K562 (cell line): Measurements from ENCODE around the gene KCNAB1. TPM values are rescaled to one million over a fixed set of nuclear protein-coding genes. Genes with fewer than 3 reads are reported as not detected.

Source experiments
- CBX8 ChIP-seq: fragments of 200-600 bp; sonication (generic); IDR thresholded peaks from 2 replicates; pipeline ENCODE4 v1.6.1; 2012; ENCODE audit warnings: borderline replicate concordance, mixed run types, low read depth, mild to moderate bottlenecking, moderate library complexity, mixed read lengths, low read length, control low read depth, inconsistent platforms; ENCODE audit not compliant: poor library complexity, severe bottlenecking; ENCODE audit errors: extremely low read depth
- CEBPG ChIP-seq, 3 experiments: fragments of 200-800 bp in 1 of 3; sonication (Bioruptor generic) in 1 of 3; sonication (generic) in 1 of 3; formaldehyde crosslinking in 1 of 3; IDR thresholded peaks in 2 of 3; conservative IDR thresholded peaks in 1 of 3; 2 replicates each; pipeline versions ENCODE4 v1.6.1 to v1.8.0; 2016 to 2022; ENCODE audit warnings: missing compliant biosample characterization in 2 of 3, missing genetic modification characterization in 2 of 3, mild to moderate bottlenecking in 1 of 3, missing genetic modification reagents in 1 of 3
- E2F5 ChIP-seq: sonication (generic); formaldehyde crosslinking; IDR thresholded peaks from 2 replicates; pipeline ENCODE4 v1.8.0; 2022; ENCODE audit warnings: mild to moderate bottlenecking, missing genetic modification reagents
- KDM1A ChIP-seq, 2 experiments: fragments of 450-650 bp; IDR thresholded peaks; 2 replicates each; pipeline ENCODE4 v1.6.1; 2016; ENCODE audit warnings: mild to moderate bottlenecking in 2 of 2
- PATZ1 ChIP-seq: fragments of 250-450 bp; sonication (Bioruptor Pico); IDR thresholded peaks from 2 replicates; pipeline ENCODE4 v1.5.0; 2020; ENCODE audit warnings: mild to moderate bottlenecking, borderline replicate concordance
- PYGO2 ChIP-seq: fragments of 450-650 bp; IDR thresholded peaks from 2 replicates; pipeline ENCODE4 v1.6.1; 2016; ENCODE audit warnings: mild to moderate bottlenecking, missing genetic modification characterization, moderate library complexity, missing compliant biosample characterization
- RBM39 ChIP-seq: fragments of 200-400 bp; formaldehyde crosslinking; optimal IDR thresholded peaks from 2 replicates; pipeline ENCODE3; 2018; ENCODE audit warnings: low read depth, low read length
- ZNF324 ChIP-seq: fragments of 250-450 bp; sonication (Bioruptor Pico); IDR thresholded peaks from 2 replicates; pipeline ENCODE4 v1.4.0; 2020; ENCODE audit warnings: mild to moderate bottlenecking
- ZNF644 ChIP-seq: fragments of 200-800 bp; sonication (Bioruptor generic); IDR thresholded peaks from 2 replicates; pipeline ENCODE4 v1.6.1; 2016; ENCODE audit warnings: low read depth, missing genetic modification characterization, missing compliant biosample characterization
- polyA plus RNA-seq, 8 experiments: library from polyadenylated mRNA; depleted of rRNA in 4 of 8; stranded (reverse) in 5 of 8; unstranded in 3 of 8; fragments of >200 nt; fragmentation: Nextera tagmentation in 2 of 8; fragmentation: Illumina TruSeq in 1 of 8; extraction: Ambion mirVana in 2 of 8; extraction: Trizol in 1 of 8; gene quantifications; 2 replicates each; pipeline versions ENCODE4 v1.2.1 to v1.2.3, GENCODE V29; 2011 to 2014; ENCODE audit warnings: inconsistent platforms in 1 of 8, missing spikeins in 1 of 8
- total RNA-seq, 7 experiments: library from RNA; depleted of rRNA in 6 of 7; stranded (reverse); fragments of >200 nt in 6 of 7; fragmentation: Illumina TruSeq in 2 of 7; extraction: Trizol in 2 of 7; gene quantifications; 2 replicates each; pipeline versions ENCODE4 v1.2.1 to v1.2.3, GENCODE V29; 2011 to 2021; ENCODE audit warnings: low replicate concordance in 1 of 7

Gene KCNAB1
- total and polyA plus RNA-seq, 9 of the 15 experiments (the other 6 are each of a cell fraction or from before 2014, with no cell fraction given) = 0.14 to 1.2 (median 0.51) TPM

DNA sequence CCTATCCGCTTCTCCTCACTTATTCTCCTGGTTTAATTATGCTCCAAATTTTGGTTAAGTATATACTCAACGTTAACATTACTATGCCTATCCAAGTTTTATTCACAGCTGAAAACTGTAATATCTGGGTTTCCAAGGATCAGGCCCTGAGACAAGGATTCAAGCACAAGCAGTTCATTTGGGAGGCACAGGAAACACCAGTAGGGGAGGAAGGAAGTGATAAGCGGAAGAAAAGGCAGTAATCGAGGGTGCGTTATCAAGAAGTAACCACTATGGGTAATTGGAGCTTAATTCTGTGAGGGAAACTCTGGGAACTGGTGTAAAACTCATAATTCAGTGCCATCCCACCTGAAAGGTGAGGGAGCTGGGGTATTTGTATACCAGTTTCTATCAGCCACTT is 120.3 kb downstream of the KCNAB1 start (continued):
- TF ChIP-seq PYGO2 (tag) (no peak), KDM1A (IDR thresholded peaks at IDR 0.05) (no peak), E2F5 (CRISPR knock-in tag) (no peak), PATZ1 (no peak), CBX8 (no peak), RBM39 (no peak), CEBPG (CRISPR knock-in tag; IDR thresholded peaks at IDR 0.05) (no peak), CEBPG (tag; conservative IDR thresholded peaks at IDR 0.05 in 1 of 2, IDR thresholded peaks at IDR 0.05 in 1 of 2) (no peak), ZNF644 (tag) (no peak), ZNF324 (no peak)
